Skeletal muscle tissue (tissue), 4 donors: ENCODE measurements around the gene EMX1. TPM values are rescaled to one million over a fixed set of nuclear protein-coding genes. Genes with fewer than 3 reads are reported as not detected.

Source experiments
- H3K27ac ChIP-seq: one replicate; pipeline ENCODE4 v1.7.0; 2013; ENCODE audit warnings: mild to moderate bottlenecking, low read depth, low read length, inconsistent platforms
- H3K27me3 ChIP-seq, 3 donors: one replicate each; pipeline ENCODE4 v1.7.0; 2013; ENCODE audit warnings: low read length in 3 of 3; ENCODE audit not compliant: control insufficient read depth in 3 of 3, insufficient read depth in 3 of 3
- H3K36me3 ChIP-seq, 3 donors: one replicate each; pipeline ENCODE4 v1.7.0; 2013; ENCODE audit warnings: low read length in 3 of 3; ENCODE audit not compliant: control insufficient read depth in 3 of 3, insufficient read depth in 3 of 3
- H3K4me1 ChIP-seq, 3 donors: one replicate each; pipeline ENCODE4 v1.7.0; 2013; ENCODE audit warnings: low read length in 3 of 3, mild to moderate bottlenecking in 3 of 3; ENCODE audit not compliant: control insufficient read depth in 3 of 3, insufficient read depth in 3 of 3
- H3K4me3 ChIP-seq, 3 donors: one replicate each; pipeline ENCODE4 v1.7.0; 2013; ENCODE audit warnings: low read length in 3 of 3
- H3K9ac ChIP-seq, 3 donors: one replicate each; pipeline ENCODE4 v1.7.0; 2013; ENCODE audit warnings: low read length in 3 of 3, mild to moderate bottlenecking in 3 of 3, moderate library complexity in 2 of 3, low read depth in 1 of 3
- H3K9me3 ChIP-seq, 3 donors: one replicate each; pipeline ENCODE4 v1.7.0; 2013; ENCODE audit warnings: low read length in 3 of 3; ENCODE audit not compliant: control insufficient read depth in 3 of 3
- total RNA-seq: library from RNA; depleted of rRNA; stranded (reverse); fragments of >200 nt; gene quantifications from one replicate; pipeline ENCODE4 v1.2.3, GENCODE V29; 2014
- donor health status: Osteomylitis.

The EMX1 gene
- total RNA-seq, 1 donor from 2014 or later, result not detected

DNA sequence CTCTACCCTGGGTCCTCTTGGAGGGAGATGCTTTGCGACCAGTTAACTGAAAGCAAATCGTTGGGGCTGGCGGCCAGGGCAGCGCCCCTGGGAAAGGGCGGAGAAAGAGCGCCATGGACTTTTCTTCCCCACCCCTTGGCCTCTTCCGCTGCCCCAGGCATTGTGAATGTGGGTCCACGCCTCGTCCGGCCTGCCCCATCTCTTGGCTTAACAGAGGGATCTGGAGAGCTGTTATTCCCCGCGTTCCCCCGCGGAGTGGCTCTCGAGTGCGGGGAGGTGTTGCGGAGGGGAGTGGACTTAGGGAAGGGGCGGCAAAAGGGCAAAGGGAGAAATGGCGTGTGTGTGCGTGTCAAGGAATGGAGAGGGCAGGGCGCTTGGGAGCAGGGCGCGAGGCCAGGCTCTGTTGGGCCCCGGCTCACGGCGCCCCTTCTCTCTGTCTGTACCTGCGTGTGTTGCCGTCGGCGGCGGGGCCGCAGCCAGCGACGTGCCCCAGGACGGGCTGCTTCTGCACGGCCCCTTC, 6.6 kb downstream of the EMX1 start:
- H3K27me3 ChIP-seq, result peaks cover 94 to 98% (median 97%) of the 10 kb centered on the region in 3 donors
- H3K36me3 ChIP-seq, result no peaks in the 10 kb centered on the region
- no peak overlapping the region for H3K9ac ChIP-seq
- H3K4me1 ChIP-seq, result peaks cover 14 to 19% (median 16%) of the 10 kb centered on the region in 3 donors
- no peaks in the 10 kb centered on the region for H3K9me3 ChIP-seq
- no peak overlapping the region for H3K4me3 ChIP-seq
- no peak overlapping the region for H3K27ac ChIP-seq

DNA sequence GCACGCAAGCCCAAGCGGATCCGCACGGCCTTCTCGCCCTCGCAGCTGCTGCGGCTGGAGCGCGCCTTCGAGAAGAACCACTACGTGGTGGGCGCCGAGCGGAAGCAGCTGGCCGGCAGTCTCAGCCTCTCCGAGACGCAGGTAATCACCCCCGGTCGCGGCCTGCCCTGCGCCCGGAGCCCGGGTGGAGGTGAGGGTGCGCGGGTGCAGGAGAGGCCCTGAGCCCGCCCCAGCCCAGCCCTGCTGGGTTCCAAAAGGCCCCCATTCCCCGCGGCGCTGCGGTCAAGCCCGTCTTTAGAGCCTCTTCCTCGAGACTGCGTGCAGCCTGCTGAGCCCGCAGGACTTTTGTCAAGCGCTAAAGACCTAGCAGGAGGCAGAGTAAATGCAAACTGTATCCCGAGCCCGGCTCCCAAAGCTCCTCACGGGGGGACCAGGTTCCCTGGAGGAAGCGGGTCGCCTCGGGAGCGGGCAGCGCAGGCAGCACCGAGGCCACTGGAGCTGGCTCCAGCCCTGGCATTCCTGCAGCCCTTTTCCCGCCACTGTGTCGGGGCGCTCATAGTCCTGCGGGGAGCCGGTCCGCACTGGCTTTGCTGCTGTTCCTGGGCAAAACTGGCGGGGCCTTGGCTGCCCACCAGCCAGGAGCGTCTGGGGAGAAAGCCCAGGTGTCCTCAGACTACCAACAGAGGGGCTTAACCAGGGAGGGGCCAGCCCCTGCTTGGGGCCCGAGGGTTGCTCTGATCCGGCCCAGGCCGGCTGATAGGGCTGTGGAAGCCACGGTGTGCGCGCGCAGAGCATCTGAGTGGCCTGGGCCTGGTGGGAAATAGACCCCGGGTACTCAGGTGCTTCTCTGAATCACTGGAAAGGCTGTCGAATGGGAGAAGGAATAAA, 7.3 kb downstream of the EMX1 start:
- H3K9me3 ChIP-seq, result no peaks in the 10 kb centered on the region
- H3K36me3 ChIP-seq, result no peaks in the 10 kb centered on the region
- H3K4me3 ChIP-seq, result no peak overlapping the region
- H3K27ac ChIP-seq, result no peak overlapping the region
- peaks cover 13 to 18% (median 16%) of the 10 kb centered on the region in 3 donors for H3K4me1 ChIP-seq
- H3K27me3 ChIP-seq, result peaks cover 94 to 98% (median 97%) of the 10 kb centered on the region in 3 donors
- H3K9ac ChIP-seq, result no peak overlapping the region

DNA sequence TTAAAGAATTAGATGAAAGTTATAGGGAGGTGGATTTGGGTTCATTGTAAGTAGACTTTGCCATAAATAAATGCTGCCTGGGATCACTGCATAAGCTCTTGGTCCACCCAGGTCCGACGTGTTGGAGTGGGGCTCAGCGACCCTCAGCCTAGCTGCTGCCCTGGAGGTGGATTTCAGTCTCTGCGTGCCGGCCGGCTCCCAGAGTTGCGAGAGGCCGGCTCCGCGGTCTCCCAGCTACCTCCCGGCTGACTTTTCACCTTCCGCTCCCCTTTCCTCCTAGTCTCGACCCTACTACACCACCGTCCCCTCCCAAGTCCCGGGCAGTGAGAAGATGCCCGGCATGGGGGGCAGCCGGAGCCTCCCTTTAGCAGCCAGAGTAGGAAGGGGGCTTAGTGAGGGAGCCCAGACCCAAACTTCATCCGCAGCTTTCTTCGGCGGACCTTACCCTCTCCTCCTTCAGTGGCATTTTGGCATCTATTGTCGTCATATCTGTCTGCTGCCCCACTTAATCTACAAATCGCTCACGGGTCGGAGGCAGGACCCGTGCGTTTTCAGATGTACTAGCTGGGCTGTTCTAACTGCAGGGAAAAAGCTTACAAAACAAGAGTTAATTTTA, 8.1 kb downstream of the EMX1 start:
- no peak overlapping the region for H3K4me3 ChIP-seq
- H3K27me3 ChIP-seq, result peaks cover 94 to 98% (median 97%) of the 10 kb centered on the region in 3 donors
- H3K27ac ChIP-seq, result no peak overlapping the region
- no peaks in the 10 kb centered on the region for H3K9me3 ChIP-seq
- H3K4me1 ChIP-seq, result peaks cover 6 to 11% (median 8%) of the 10 kb centered on the region in 3 donors
- no peak overlapping the region for H3K9ac ChIP-seq
- H3K36me3 ChIP-seq, result no peaks in the 10 kb centered on the region

GRCh38 chr2:72926368-72926767, 9.0 kb downstream of the EMX1 start:
- Histone ChIP-seq H3K36me3 (no peaks in the 10 kb centered on the region), H3K27me3 (peaks cover 86 to 95% (median 92%) of the 10 kb centered on the region in 3 donors), H3K9ac (no peak overlapping the region), H3K4me1 (peaks cover 0 to 7% (median 3%) of the 10 kb centered on the region in 3 donors), H3K4me3 (no peak overlapping the region), H3K27ac (no peak overlapping the region), H3K9me3 (no peaks in the 10 kb centered on the region)

DNA sequence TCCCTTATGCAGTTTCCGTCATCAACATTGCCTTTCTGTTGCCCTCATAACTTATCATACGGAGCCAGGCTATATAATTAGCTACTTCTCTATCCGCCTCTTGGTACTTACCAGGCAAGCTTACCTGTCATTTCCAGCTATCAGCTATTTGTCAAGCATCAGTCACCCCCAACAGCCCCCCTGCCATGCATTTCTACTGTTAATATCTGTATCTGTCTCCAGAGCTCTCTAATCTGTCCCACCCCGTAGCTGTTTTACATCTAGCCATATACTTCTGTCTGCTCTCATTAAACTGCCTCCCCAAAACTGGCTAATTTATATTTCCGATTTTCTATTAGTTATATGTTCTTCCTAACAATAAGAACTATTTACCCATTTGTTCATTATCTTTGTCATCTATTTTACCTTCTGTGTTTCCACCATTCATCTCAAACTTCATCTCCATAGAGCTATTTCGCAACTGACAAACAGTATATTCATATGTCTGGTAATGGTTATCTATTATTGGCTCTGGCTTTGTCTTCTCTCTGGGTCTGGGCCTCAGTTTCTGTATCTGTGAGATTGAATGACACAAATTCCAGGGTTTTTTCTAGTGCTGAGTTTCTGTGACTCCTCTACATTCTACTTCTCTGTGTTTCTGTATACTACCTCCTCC, 9.6 kb downstream of the EMX1 start:
- H3K27ac ChIP-seq, result no peak overlapping the region
- peaks cover 82 to 95% (median 92%) of the 10 kb centered on the region in 3 donors for H3K27me3 ChIP-seq
- peaks cover 0 to 7% (median 3%) of the 10 kb centered on the region in 3 donors for H3K4me1 ChIP-seq
- no peak overlapping the region for H3K4me3 ChIP-seq
- no peaks in the 10 kb centered on the region for H3K9me3 ChIP-seq
- H3K36me3 ChIP-seq, result no peaks in the 10 kb centered on the region
- H3K9ac ChIP-seq, result no peak overlapping the region

- Histone ChIP-seq H3K27ac (no peak overlapping the region), H3K9me3 (no peaks in the 10 kb centered on the region), H3K4me3 (no peak overlapping the region), H3K4me1 (peaks cover 0 to 7% (median 3%) of the 10 kb centered on the region in 3 donors), H3K36me3 (no peaks in the 10 kb centered on the region), H3K27me3 (peaks cover 77 to 90% (median 90%) of the 10 kb centered on the region in 3 donors), H3K9ac (no peak overlapping the region)
Measured at GRCh38 chr2:72927619-72928550, 10.6 kb downstream of the EMX1 start.

DNA sequence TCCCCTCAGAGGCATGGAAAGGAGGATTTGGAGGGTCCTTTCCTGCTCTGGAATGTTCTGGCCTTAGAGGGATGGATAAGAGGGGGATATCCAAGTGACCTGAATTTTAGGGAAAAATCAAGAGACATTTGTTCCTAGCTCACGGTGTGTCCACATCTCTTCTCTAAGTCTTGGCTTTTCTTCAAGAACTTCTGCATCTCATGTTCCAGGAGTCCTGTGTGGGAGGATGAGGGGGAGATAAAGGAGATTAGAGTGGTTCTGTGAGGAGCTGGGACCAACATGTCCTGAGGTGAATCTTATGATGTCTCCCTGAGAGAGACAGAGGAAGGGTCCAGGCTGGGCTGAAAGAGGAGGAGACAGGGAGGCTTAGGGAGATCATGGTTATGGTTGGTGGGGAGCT, 11.7 kb downstream of the EMX1 start:
- peaks cover 0 to 4% (median 3%) of the 10 kb centered on the region in 3 donors for H3K4me1 ChIP-seq
- H3K9ac ChIP-seq, result no peak overlapping the region
- H3K4me3 ChIP-seq, result no peak overlapping the region
- H3K27me3 ChIP-seq, result peaks cover 66 to 88% (median 79%) of the 10 kb centered on the region in 3 donors
- no peaks in the 10 kb centered on the region for H3K9me3 ChIP-seq
- H3K27ac ChIP-seq, result no peak overlapping the region
- no peaks in the 10 kb centered on the region for H3K36me3 ChIP-seq

GRCh38 chr2:72931280-72931910, 14.1 kb downstream of the EMX1 start:
- H3K27me3 ChIP-seq, result peaks cover 48 to 78% (median 60%) of the 10 kb centered on the region in 3 donors
- H3K27ac ChIP-seq, result no peak overlapping the region
- H3K4me3 ChIP-seq, result no peak overlapping the region
- no peak overlapping the region for H3K9ac ChIP-seq
- no peaks in the 10 kb centered on the region for H3K9me3 ChIP-seq
- no peaks in the 10 kb centered on the region for H3K4me1 ChIP-seq
- H3K36me3 ChIP-seq, result no peaks in the 10 kb centered on the region
